Measurements from ENCODE around the gene ADARB1.

Gene ADARB1

DNA sequence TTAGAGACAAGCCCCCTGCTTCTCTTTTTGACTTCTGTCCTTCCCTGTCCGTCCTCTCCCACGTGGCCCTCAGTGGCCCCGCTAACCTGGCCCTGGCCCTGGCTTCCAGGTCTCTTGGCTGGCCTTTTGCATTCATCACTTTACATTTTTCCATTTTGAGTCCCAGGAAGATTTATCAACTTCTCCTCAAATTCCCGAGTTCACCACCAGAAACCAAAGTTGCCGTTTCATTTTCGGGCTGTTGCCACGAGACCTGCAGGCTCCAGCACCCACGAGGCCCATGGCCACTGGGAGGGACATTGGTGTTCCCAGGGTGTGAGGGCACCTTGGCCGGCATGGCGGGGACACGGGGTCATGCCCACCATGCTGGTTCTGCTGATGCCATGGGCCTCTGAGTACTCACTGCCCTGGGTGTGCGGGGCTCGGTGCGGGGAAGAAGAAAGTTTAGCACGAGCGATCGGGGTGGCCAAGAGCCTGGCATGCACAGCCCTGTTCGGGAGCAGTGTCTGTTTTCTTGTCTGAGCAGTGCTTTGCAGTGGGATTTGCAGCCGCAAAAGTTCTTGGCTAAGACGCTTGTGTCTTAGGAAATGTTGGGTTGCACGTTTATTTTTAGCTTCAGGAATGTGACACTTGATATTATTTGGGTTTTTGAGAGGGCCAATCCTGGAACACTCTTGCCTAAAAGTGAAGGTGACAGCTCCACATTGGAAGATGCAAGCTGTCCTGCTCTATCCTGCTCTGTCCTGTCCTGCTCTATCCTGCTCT is 40.4 kb upstream of the ADARB1 start:
- no peak for DNase-seq (ENCODE audit: extremely low spot score)
- TF ChIP-seq TARDBP (IDR thresholded peaks at IDR 0.05) (no peak), FOXK2 (IDR thresholded peaks at IDR 0.05) (no peak), ZNF384 (IDR thresholded peaks at IDR 0.05) (no peak), L3MBTL2 (conservative IDR thresholded peaks at IDR 0.05) (no peak), HDGF (IDR thresholded peaks at IDR 0.05; ENCODE audit: borderline replicate concordance) (no peak), FOXA1 (IDR thresholded peaks at IDR 0.05) (no peak), ELF4 (IDR thresholded peaks at IDR 0.05) (no peak), LEF1 (IDR thresholded peaks at IDR 0.05; ENCODE audit: borderline replicate concordance) (no peak), PKNOX1 (IDR thresholded peaks at IDR 0.05) (no peak)
- CTCF ChIA-PET, result interaction anchor here (0.5 kb wide), 1 partner anchor 107 kb away, joined by 3 read pairs; no protein-coding TSS in a partner anchor
- POLR2A ChIA-PET, result no interaction called here

DNA sequence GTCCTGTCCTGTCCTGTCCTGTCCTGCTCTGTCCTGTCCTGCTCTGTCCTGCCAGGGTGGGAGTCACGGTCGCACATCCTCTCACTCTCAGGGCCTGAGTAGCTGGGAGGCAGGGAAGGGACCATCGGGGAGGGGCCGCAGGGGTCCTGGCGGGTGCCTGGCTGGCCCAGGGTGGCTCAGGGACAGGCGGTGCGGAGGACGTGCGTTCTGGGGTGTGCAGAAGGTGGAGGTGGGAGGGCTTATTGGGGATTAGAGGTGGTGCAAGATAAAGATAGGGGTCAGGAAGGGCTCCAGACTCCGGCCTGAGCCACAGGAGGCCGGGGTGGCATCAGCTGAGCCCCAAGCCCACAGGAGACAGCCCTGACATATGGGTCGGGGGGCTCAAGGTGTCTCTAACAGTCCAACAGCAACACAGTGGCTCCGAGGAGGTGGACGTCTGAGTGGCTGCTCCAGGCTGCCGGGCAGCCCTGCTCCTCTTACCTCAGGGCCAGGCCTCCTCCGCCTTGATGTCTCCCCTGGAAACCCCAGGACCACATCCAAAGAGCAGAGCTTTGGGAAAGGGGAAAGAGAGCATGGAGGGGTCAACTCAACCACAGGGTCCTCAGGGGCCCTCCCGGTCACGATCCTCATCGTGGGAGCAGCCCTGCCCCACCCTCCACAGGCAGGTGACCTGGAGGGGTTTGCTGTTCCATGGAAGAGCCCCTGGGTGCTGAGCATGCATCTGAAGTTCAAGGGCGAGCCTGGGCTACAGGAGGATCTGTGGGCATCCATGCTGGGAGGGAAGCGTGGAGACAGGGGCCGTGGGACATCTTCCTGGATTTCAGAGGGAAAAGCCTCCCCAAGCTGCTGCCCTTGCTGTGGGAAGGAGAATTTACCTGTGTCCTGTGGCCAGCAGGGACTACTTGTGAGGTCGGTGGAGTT is 39.6 kb upstream of the ADARB1 start:
- ChIA-PET CTCF (no interaction called here), POLR2A (no interaction called here)
- TF ChIP-seq PKNOX1 (IDR thresholded peaks at IDR 0.05), result no peak
- no peak for TF ChIP-seq FOXK2 (IDR thresholded peaks at IDR 0.05)
- TF ChIP-seq CTBP1 (IDR thresholded peaks at IDR 0.05; ENCODE audit: borderline replicate concordance), result no peak
- TF ChIP-seq TARDBP (IDR thresholded peaks at IDR 0.05), result no peak
- TF ChIP-seq ARNT (IDR thresholded peaks at IDR 0.05), result no peak
- TF ChIP-seq L3MBTL2 (conservative IDR thresholded peaks at IDR 0.05), result no peak
- no peak for TF ChIP-seq SUZ12 (IDR thresholded peaks at IDR 0.05)
- TF ChIP-seq FOXA1 (IDR thresholded peaks at IDR 0.05), result no peak
- DNase-seq (ENCODE audit: extremely low spot score), result no peak

GRCh38 chr21:45035477-45035848 is 38.9 kb upstream of the ADARB1 start:
- CTCF ChIA-PET, result no interaction called here
- TF ChIP-seq ZNF384 (IDR thresholded peaks at IDR 0.05), result no peak
- TF ChIP-seq LEF1 (IDR thresholded peaks at IDR 0.05; ENCODE audit: borderline replicate concordance), result no peak
- TF ChIP-seq TARDBP (IDR thresholded peaks at IDR 0.05), result no peak
- TF ChIP-seq ELF4 (IDR thresholded peaks at IDR 0.05), result no peak
- TF ChIP-seq SUZ12 (IDR thresholded peaks at IDR 0.05), result no peak
- no peak for TF ChIP-seq NFRKB (IDR thresholded peaks at IDR 0.05)
- TF ChIP-seq ARNT (IDR thresholded peaks at IDR 0.05), result no peak
- DNase-seq (ENCODE audit: extremely low spot score), result no peak
- POLR2A ChIA-PET, result no interaction called here

GRCh38 chr21:45036630-45037029 is 37.8 kb upstream of the ADARB1 start:
- ChIA-PET POLR2A (no interaction called here), CTCF (no interaction called here)
- DNase-seq (ENCODE audit: extremely low spot score), result no peak

DNA sequence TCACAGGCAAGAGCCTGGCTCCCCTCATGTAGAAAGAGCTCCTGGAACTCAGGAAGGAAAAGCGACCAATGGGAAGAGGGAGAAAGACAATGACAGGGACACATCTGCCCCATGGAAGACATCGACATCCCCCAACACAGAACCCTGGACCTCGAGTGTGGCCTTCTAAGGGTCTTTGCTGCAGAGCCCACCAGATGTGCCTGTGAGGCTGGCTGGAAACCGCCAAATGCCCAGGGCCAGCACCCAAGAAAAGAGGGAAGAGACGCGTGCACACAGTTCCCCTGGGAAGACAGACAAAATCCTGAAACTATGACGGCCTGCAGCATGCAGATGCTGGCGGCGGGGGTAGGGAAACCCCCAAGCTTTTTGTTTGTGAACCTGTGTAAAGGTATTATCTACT is 36.4 kb upstream of the ADARB1 start:
- ChIA-PET CTCF (no interaction called here), POLR2A (no interaction called here)
- TF ChIP-seq BHLHE40 (IDR thresholded peaks at IDR 0.05; ENCODE audit: borderline replicate concordance) (no peak), PKNOX1 (IDR thresholded peaks at IDR 0.05) (no peak), ELF4 (IDR thresholded peaks at IDR 0.05) (no peak), FOXM1 (IDR thresholded peaks at IDR 0.05; ENCODE audit: borderline replicate concordance) (no peak), LEF1 (IDR thresholded peaks at IDR 0.05; ENCODE audit: borderline replicate concordance) (no peak), TARDBP (IDR thresholded peaks at IDR 0.05) (no peak), SP1 (IDR thresholded peaks at IDR 0.05) (no peak), CTBP1 (IDR thresholded peaks at IDR 0.05; ENCODE audit: borderline replicate concordance) (no peak), SUZ12 (IDR thresholded peaks at IDR 0.05) (no peak), L3MBTL2 (conservative IDR thresholded peaks at IDR 0.05) (no peak), ZNF384 (IDR thresholded peaks at IDR 0.05) (no peak)
- DNase-seq (ENCODE audit: extremely low spot score), result no peak

More at GRCh38 chr21:45036630-45037029, 37.8 kb upstream of the ADARB1 start:
- TF ChIP-seq SUZ12 (IDR thresholded peaks at IDR 0.05) (no peak), L3MBTL2 (conservative IDR thresholded peaks at IDR 0.05) (no peak), NFRKB (IDR thresholded peaks at IDR 0.05) (no peak), TARDBP (IDR thresholded peaks at IDR 0.05) (no peak), SP1 (IDR thresholded peaks at IDR 0.05) (no peak), FOXK2 (IDR thresholded peaks at IDR 0.05) (no peak)

DNA sequence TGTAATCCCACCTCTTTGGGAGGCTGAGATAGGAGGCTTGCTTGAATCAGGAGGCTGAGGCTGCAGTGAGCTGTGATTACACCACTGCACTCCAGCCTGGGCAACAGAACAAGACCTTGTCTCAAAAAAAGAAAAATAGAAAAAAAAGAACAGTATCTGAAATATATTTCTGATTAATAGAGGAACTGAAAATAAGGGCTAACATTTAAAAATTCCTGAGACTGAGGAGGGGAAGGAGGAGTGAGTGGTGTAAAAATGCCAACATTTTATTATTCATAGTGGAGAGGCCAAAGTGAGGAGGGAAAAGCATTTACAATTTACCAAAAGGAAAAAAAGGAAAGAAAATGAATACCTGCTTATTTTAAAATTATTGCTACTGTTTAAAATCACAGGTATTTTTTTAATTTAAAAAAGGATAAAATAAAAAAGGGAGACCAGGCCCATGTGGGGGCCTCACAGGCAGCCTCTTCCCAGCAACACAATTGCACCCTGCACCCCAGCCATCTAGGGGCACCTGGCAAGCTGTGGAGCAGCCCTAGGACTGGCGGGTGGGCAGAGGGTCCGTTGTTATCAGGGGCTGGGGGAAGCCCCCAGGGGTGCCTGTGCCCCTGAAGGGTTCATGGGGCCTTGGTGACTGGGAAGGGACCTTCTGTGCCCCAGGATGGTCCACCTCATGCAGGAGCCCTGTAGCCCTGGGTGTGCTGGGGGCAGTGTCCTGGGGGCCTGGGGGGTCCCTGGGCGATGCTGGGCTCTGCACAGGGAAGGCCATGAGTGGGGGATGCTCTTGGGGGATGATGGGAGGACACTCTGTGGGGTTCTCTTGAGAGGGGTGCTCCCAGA is 34.8 kb upstream of the ADARB1 start:
- POLR2A ChIA-PET, result no interaction called here
- TF ChIP-seq ELF4 (IDR thresholded peaks at IDR 0.05) (no peak), SUZ12 (IDR thresholded peaks at IDR 0.05) (no peak), BHLHE40 (IDR thresholded peaks at IDR 0.05; ENCODE audit: borderline replicate concordance) (no peak), HDGF (IDR thresholded peaks at IDR 0.05; ENCODE audit: borderline replicate concordance) (no peak), SP1 (IDR thresholded peaks at IDR 0.05) (no peak), LEF1 (IDR thresholded peaks at IDR 0.05; ENCODE audit: borderline replicate concordance) (no peak), PKNOX1 (IDR thresholded peaks at IDR 0.05) (no peak), FOXM1 (IDR thresholded peaks at IDR 0.05; ENCODE audit: borderline replicate concordance) (no peak), L3MBTL2 (conservative IDR thresholded peaks at IDR 0.05) (no peak), FOXK2 (IDR thresholded peaks at IDR 0.05) (no peak), CTBP1 (IDR thresholded peaks at IDR 0.05; ENCODE audit: borderline replicate concordance) (no peak), ARNT (IDR thresholded peaks at IDR 0.05) (no peak), NFRKB (IDR thresholded peaks at IDR 0.05) (no peak), TARDBP (IDR thresholded peaks at IDR 0.05) (no peak), FOXA1 (IDR thresholded peaks at IDR 0.05) (no peak), ZNF384 (IDR thresholded peaks at IDR 0.05) (no peak)
- CTCF ChIA-PET, result no interaction called here
- DNase-seq (ENCODE audit: extremely low spot score), result no peak

Measured in HEK293T (cell line).